AG04450 (cell line): Measurements from ENCODE around the gene RELN. TPM values are rescaled to one million over a fixed set of nuclear protein-coding genes. Genes with fewer than 3 reads are reported as not detected.

Experiments used
- CTCF ChIA-PET: fragments of 300-600, 350-600 bp; formaldehyde crosslinking; extraction: SDS; loops from one replicate; lab custom pipeline; 2022; ENCODE audit warnings: antibody characterized with exemption, inconsistent platforms; lab: Charles Lee
- POLR2A ChIA-PET: fragments of 350-600 bp; formaldehyde crosslinking; extraction: SDS; loops from one replicate; lab custom pipeline; 2021; ENCODE audit warnings: antibody characterized with exemption, inconsistent platforms; lab: Yijun Ruan, JAX
- DNase-seq: peaks from one replicate; pipeline ENCODE4 v3.0.0-alpha.2; 2011; ENCODE audit warnings: low read depth, low spot score
- H3K27ac ChIP-seq: one replicate; pipeline ENCODE4 v1.5.1; 2012; ENCODE audit warnings: low read depth, low read length, control low read depth
- H3K27me3 ChIP-seq: one replicate; pipeline ENCODE4 v1.6.0; 2012; ENCODE audit warnings: low read length; ENCODE audit not compliant: control insufficient read depth, insufficient read depth
- H3K4me3 ChIP-seq: 2 replicates; pipeline ENCODE4 v1.5.1; 2011; ENCODE audit warnings: mild to moderate bottlenecking, low read depth, low read length, control low read depth
- H3K9me3 ChIP-seq: 2 replicates; pipeline ENCODE4 v1.5.1; 2012; ENCODE audit warnings: low read length; ENCODE audit not compliant: control insufficient read depth, insufficient read depth
- polyA plus RNA-seq: library from polyadenylated mRNA; depleted of rRNA; stranded (reverse); fragments of >200 nt; gene quantifications from 2 replicates; pipeline ENCODE4 v1.2.3, GENCODE V29; 2011
- TF ChIP-seq, protein P1 (sequence below): IDR thresholded peaks from 2 replicates; pipeline ENCODE4 v1.5.1; 2011; ENCODE audit warnings: low read depth, low read length, control low read depth, inconsistent platforms

The RELN gene
- polyA plus RNA-seq, 1 experiment, result 7.6 TPM

DNA sequence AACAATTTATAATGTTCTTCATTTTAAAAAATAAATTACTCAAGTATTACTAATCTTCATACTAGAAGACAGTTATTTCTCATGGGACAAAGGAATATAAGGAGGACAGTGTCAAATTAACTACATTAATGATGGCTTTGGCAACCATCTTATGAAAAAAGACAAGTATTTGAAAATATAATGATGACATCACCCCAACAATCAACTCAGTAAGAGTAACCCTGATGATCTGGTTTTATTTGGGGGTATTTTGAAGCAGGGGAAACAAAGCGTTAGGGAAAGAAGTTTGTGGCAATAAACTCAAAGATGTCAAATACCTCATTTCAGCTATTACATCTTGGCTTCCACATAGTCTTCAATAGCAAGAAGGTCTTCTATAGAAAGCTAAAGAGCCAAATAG, 29.0 kb upstream of the RELN start:
- DNase-seq, result no peak
- ChIA-PET CTCF (no interaction called here), POLR2A (no interaction called here)
- TF ChIP-seq, protein P1, sequence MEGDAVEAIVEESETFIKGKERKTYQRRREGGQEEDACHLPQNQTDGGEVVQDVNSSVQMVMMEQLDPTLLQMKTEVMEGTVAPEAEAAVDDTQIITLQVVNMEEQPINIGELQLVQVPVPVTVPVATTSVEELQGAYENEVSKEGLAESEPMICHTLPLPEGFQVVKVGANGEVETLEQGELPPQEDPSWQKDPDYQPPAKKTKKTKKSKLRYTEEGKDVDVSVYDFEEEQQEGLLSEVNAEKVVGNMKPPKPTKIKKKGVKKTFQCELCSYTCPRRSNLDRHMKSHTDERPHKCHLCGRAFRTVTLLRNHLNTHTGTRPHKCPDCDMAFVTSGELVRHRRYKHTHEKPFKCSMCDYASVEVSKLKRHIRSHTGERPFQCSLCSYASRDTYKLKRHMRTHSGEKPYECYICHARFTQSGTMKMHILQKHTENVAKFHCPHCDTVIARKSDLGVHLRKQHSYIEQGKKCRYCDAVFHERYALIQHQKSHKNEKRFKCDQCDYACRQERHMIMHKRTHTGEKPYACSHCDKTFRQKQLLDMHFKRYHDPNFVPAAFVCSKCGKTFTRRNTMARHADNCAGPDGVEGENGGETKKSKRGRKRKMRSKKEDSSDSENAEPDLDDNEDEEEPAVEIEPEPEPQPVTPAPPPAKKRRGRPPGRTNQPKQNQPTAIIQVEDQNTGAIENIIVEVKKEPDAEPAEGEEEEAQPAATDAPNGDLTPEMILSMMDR, result no peak
- H3K27me3 ChIP-seq, result no peaks in the 10 kb centered on the region
- H3K9me3 ChIP-seq, result peaks cover 5% of the 10 kb centered on the region; the same call in 1 of the 2 replicates
- no peak overlapping the region for H3K4me3 ChIP-seq
- H3K27ac ChIP-seq, result no peak overlapping the region

DNA sequence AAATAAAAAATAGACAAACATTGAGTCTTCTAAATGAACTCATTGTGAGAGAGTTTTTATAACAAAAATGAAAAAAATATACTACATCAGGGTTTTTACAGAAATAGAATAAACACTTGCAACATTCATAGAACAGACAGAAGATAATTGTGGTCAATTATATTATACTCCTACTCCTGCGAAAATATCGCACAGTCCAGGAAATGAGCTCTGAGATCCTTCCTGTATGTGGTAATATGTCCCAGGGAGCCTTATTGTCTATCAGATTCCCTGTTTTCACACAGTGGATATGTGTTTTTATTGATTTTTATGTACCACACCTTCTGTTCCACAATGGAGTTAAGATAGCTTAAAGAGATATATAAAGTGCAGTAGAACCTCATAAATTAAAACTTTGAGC, 27.5 kb upstream of the RELN start:
- H3K27ac ChIP-seq, result no peak overlapping the region
- no peak for DNase-seq
- no peak overlapping the region for H3K4me3 ChIP-seq
- no peaks in the 10 kb centered on the region for H3K27me3 ChIP-seq
- H3K9me3 ChIP-seq, result no peaks in the 10 kb centered on the region
- CTCF ChIA-PET, result no interaction called here
- TF ChIP-seq, protein P1, result no peak
- POLR2A ChIA-PET, result no interaction called here

DNA sequence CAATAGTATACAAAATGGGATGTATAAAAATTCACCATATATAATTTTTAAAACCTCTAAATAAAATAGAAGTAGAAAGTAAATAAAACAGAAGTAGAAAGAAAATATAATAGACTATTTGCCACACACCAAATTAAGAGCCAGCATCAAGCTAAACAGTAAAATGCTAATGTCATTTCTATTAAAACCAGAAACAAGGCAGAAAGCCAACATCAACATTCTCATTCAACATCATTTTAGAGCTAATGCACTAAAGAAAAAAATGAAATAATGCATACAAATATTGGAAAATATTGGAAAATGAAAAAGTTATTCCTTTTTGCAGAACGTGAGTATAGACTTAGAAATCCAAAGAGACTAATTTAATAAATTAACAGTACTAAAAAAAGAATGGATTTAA, 23.4 kb upstream of the RELN start:
- Histone ChIP-seq H3K4me3 (no peak overlapping the region), H3K27me3 (no peaks in the 10 kb centered on the region), H3K9me3 (no peaks in the 10 kb centered on the region), H3K27ac (no peak overlapping the region)
- no peak for DNase-seq
- ChIA-PET POLR2A (no interaction called here), CTCF (no interaction called here)
- TF ChIP-seq, protein P1, result no peak

DNA sequence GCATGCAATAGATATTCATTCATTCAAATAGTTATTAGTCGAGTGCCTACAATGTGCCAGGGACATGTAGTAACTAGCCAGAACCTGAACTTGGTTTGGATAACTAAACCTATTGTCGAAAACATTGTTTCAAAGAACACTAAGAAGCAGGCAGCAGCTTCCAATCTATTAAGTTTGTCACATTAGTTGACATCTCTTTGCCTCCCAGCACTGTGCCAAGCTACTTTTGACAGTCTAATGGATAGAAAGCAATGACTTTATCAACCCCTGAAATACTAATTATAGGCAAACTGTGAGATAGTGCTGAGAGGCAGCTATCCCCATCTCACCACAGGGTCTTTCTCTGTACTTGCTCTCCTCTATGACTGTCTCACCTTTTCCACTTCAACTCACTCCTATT, 22.4 kb upstream of the RELN start:
- H3K4me3 ChIP-seq, result no peak overlapping the region
- TF ChIP-seq, protein P1, result no peak
- CTCF ChIA-PET, result no interaction called here

DNA sequence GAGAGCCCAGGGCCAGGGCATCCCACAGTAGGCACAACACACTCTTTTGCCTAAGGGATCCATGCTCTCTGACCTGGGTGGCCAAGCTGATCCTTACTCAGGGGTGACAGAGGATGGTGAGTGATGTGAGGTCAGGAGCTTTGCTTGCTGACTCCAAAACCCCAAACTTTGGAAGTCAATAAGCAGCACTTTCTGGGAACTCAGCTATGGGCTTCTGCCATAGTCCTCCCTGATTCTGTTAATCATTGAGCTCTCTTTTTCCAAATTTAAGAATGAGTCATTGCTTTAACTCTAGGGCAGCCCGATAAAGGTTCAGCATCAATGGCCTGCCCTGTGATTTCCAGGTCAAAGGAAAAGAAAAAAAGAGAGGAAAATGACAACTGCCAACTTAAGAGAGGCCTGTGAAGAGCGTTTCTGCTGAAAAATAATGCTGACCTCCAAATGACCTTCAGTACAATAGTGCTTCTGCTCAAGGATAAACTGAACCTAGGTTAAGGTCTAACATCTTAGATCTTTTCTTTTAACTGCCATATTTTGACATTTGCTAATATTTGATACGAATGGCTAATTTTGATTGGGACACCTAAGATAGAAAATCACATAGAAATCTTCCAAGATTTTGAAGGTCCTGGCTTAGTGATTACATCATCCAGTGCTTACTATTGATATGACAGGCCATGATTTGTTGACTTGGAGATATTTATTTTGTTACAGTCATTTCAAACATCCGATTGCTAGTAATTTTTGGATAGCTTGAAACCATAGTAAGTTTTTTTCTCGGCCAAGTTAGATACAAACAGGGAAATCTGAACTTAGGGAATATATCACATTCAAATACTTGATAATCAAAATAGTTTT, 20.8 kb upstream of the RELN start:
- Histone ChIP-seq H3K27me3 (no peaks in the 10 kb centered on the region), H3K27ac (no peak overlapping the region), H3K9me3 (no peaks in the 10 kb centered on the region), H3K4me3 (no peak overlapping the region)
- TF ChIP-seq, protein P1, result no peak
- CTCF ChIA-PET, result interaction anchor here (0.6 kb wide), 1 partner anchor 96 kb away, joined by 3 read pairs; no protein-coding TSS in a partner anchor
- no peak for DNase-seq
- POLR2A ChIA-PET, result no interaction called here

More for the DNA sequence above, 22.4 kb upstream of the RELN start:
- H3K27me3 ChIP-seq, result no peaks in the 10 kb centered on the region
- DNase-seq, result no peak
- H3K9me3 ChIP-seq, result no peaks in the 10 kb centered on the region
- POLR2A ChIA-PET, result no interaction called here
- H3K27ac ChIP-seq, result no peak overlapping the region
